K562 (cell line): ENCODE measurements around the gene HMCN2. TPM values are rescaled to one million over a fixed set of nuclear protein-coding genes. Genes with fewer than 3 reads are reported as not detected.

Experiments used
- ATAC-seq: fragments of 200-7000 bp; cut with Tn5 transposase; 3 replicates; pipeline ENCODE4 v1.9.1; 2020; ENCODE audit warnings: moderate library complexity
- BruUV-seq: library from RNA; stranded (reverse); fragments of 400-500 nt; replicated peaks from 2 replicates; lab custom pipeline; 2021; lab: Mats Ljungman, UMichigan
- CTCF ChIA-PET: fragments of 300-600 bp; formaldehyde crosslinking; extraction: SDS; loops from one replicate; lab custom pipeline; 2021; ENCODE audit warnings: low intra/inter-chr PET ratio; lab: Yijun Ruan, JAX
- POLR2A ChIA-PET: fragments of 300-600, 350-650 bp; sonication (Branson Sonifier 250); formaldehyde crosslinking; extraction: SDS; loops from one replicate; lab custom pipeline; 2021; ENCODE audit warnings: antibody characterized with exemption, inconsistent platforms; lab: Yijun Ruan, JAX
- DNase-seq, 4 experiments: peaks; one replicate each; pipeline versions ENCODE4 v3.0.0 to v3.0.0-alpha.2; 2011 to 2018; ENCODE audit warnings: low spot score in 3 of 4, mixed read lengths in 3 of 4; ENCODE audit errors: extremely low read depth in 1 of 4
- FAIRE-seq: peaks from 2 replicates; lab custom pipeline; 2011; peaks lifted over from hg19 to GRCh38; lab: Jason Lieb, UNC
- H2AFZ ChIP-seq: 2 replicates; pipeline ENCODE4 v1.6.0; 2011; ENCODE audit warnings: low read depth, low read length, control low read depth, inconsistent platforms
- H3K27ac ChIP-seq: fragments of 200-600 bp; 3 replicates; pipeline ENCODE4 v1.8.0; 2011; ENCODE audit warnings: low read depth, mild to moderate bottlenecking, control low read depth, inconsistent platforms, low read length, moderate library complexity, mixed read lengths; ENCODE audit errors: extremely low read depth
- H3K27me3 ChIP-seq, 2 experiments: fragments of 300-600 bp in 1 of 2; 2 replicates in 1 of 2; 3 replicates in 1 of 2; pipeline versions ENCODE4 v1.6.0 to v1.8.0; 2011; ENCODE audit warnings: inconsistent platforms in 2 of 2, low read length in 2 of 2, mild to moderate bottlenecking in 1 of 2, mixed read lengths in 1 of 2, moderate library complexity in 1 of 2; ENCODE audit not compliant: control insufficient read depth in 2 of 2, insufficient read depth in 2 of 2
- H3K36me3 ChIP-seq: fragments of 300-600 bp; 3 replicates; pipeline ENCODE4 v1.8.0; 2011; ENCODE audit warnings: mild to moderate bottlenecking, low read length, inconsistent platforms; ENCODE audit not compliant: control insufficient read depth, insufficient read depth
- H3K4me1 ChIP-seq, 2 experiments: fragments of 200-600 bp in 1 of 2; replicated peaks in 1 of 2; 2 replicates in 1 of 2; 3 replicates in 1 of 2; pipeline versions ENCODE4 v1.5.1 to v1.8.0; 2011; ENCODE audit warnings: inconsistent platforms in 2 of 2, low read length in 2 of 2, mild to moderate bottlenecking in 1 of 2, mixed read lengths in 1 of 2, moderate library complexity in 1 of 2; ENCODE audit not compliant: control insufficient read depth in 2 of 2, insufficient read depth in 2 of 2
- H3K4me2 ChIP-seq: 2 replicates; pipeline ENCODE4 v1.6.1; 2011; ENCODE audit warnings: low read length, control low read depth, inconsistent platforms, mixed read lengths; ENCODE audit not compliant: insufficient read depth
- H3K4me3 ChIP-seq: fragments of 200-600 bp; sonication (generic), shearing (Covaris generic); 2 replicates; pipeline ENCODE4 v1.5.1; 2016; ENCODE audit warnings: control low read depth, inconsistent platforms
- H3K79me2 ChIP-seq: fragments of 200-600 bp; 3 replicates; pipeline ENCODE4 v1.8.0; 2011; ENCODE audit warnings: low read length, inconsistent platforms; ENCODE audit not compliant: control insufficient read depth, insufficient read depth
- H3K9ac ChIP-seq, 2 experiments: 2 replicates each; pipeline versions ENCODE4 v1.6.0 to v1.6.1; 2011; ENCODE audit warnings: low read depth in 2 of 2, low read length in 2 of 2, control low read depth in 1 of 2, inconsistent platforms in 1 of 2, mild to moderate bottlenecking in 1 of 2, mixed read lengths in 1 of 2; ENCODE audit not compliant: insufficient read depth in 1 of 2
- H3K9me1 ChIP-seq: one replicate; pipeline ENCODE4 v1.6.0; 2011; ENCODE audit warnings: inconsistent platforms, mild to moderate bottlenecking, low read length, moderate library complexity; ENCODE audit not compliant: control insufficient read depth, insufficient read depth
- H3K9me3 ChIP-seq: replicated peaks from 2 replicates; pipeline ENCODE4 v1.5.1; 2011; ENCODE audit warnings: low read depth, low read length, inconsistent platforms; ENCODE audit not compliant: control insufficient read depth, insufficient read depth
- H4K20me1 ChIP-seq: replicated peaks from 2 replicates; pipeline ENCODE4 v1.6.1; 2011; ENCODE audit warnings: low read length, inconsistent platforms, mixed read lengths; ENCODE audit not compliant: control insufficient read depth, insufficient read depth
- SNRNP70 ChIP-seq: fragments of 200-400 bp; formaldehyde crosslinking; optimal IDR thresholded peaks from 2 replicates; pipeline ENCODE3; 2017; ENCODE audit warnings: low read depth, low read length
- ZBTB33 ChIP-seq: sonication (generic); formaldehyde crosslinking; IDR thresholded peaks from 2 replicates; pipeline ENCODE4 v1.8.1; 2023; ENCODE audit warnings: mild to moderate bottlenecking, missing genetic modification reagents
- ZNF146 ChIP-seq: IDR thresholded peaks from one replicate; pipeline ENCODE4 v1.6.1; 2018; ENCODE audit warnings: missing compliant biosample characterization; ENCODE audit not compliant: unreplicated experiment
- ZNF316 ChIP-seq: fragments of 450-650 bp; IDR thresholded peaks from 2 replicates; pipeline ENCODE4 v1.6.1; 2016
- WGBS: fragments of 100-300 bp; shearing (Covaris generic); methylation state at CpG from one replicate; pipeline ENCODE4 v1.1.6; 2016; ENCODE audit warnings: low coverage, mixed read lengths; ENCODE audit not compliant: insufficient coverage; ENCODE audit errors: missing lambda C conversion rate; 5-methylcytosine and 5-hydroxymethylcytosine counted together
- in situ Hi-C: fragments of 300-500 bp; cut with MboI; formaldehyde crosslinking; loops from 4 replicates; pipeline ENCODE4 v1.15.0; 2018; ENCODE audit warnings: inconsistent platforms, mixed read lengths
- intact Hi-C: fragments of 100-400 bp; cut with micrococcal nuclease; formaldehyde crosslinking; loops from 2 replicates; pipeline ENCODE4 v1.14.2; 2022
- polyA plus RNA-seq, 8 experiments: library from polyadenylated mRNA; depleted of rRNA in 4 of 8; stranded (reverse) in 5 of 8; unstranded in 3 of 8; fragments of >200 nt; fragmentation: Nextera tagmentation in 2 of 8; fragmentation: Illumina TruSeq in 1 of 8; extraction: Ambion mirVana in 2 of 8; extraction: Trizol in 1 of 8; gene quantifications; 2 replicates each; pipeline versions ENCODE4 v1.2.1 to v1.2.3, GENCODE V29; 2011 to 2014; ENCODE audit warnings: inconsistent platforms in 1 of 8, missing spikeins in 1 of 8
- total RNA-seq, 7 experiments: library from RNA; depleted of rRNA in 6 of 7; stranded (reverse); fragments of >200 nt in 6 of 7; fragmentation: Illumina TruSeq in 2 of 7; extraction: Trizol in 2 of 7; gene quantifications; 2 replicates each; pipeline versions ENCODE4 v1.2.1 to v1.2.3, GENCODE V29; 2011 to 2021; ENCODE audit warnings: low replicate concordance in 1 of 7

HMCN2 gene
- total and polyA plus RNA-seq, 9 of the 15 experiments (the other 6 are each of a cell fraction or from before 2014, with no cell fraction given): 0.01 TPM; not detected in 8

GRCh38 chr9:130225586-130225985, 40.0 kb upstream of the HMCN2 start:
- H3K4me1 ChIP-seq: no peaks in the 10 kb centered on the region
- no peaks in the 10 kb centered on the region for H3K9me1 ChIP-seq
- TF ChIP-seq ZNF316 (no peak), SNRNP70 (no peak), ZNF146 (no peak), ZBTB33 (CRISPR knock-in tag) (no peak)
- H3K9me3 ChIP-seq: 0 out of 2 replicates have a peak, but pooled peaks cover 5% of the 10 kb centered on the region
- no peak overlapping the region for H3K27ac ChIP-seq
- no peaks in the 10 kb centered on the region for H4K20me1 ChIP-seq
- ChIA-PET POLR2A (interaction anchor here (0.7 to 1.2 kb wide), 2 partner anchors 14 to 20 kb away, joined by 3 read pairs; no protein-coding TSS in a partner anchor), CTCF (no interaction called here)
- H3K4me3 ChIP-seq: no peak overlapping the region
- BruUV-seq: no TSS peak
- no peak for ATAC-seq
- H2AFZ ChIP-seq: no peak overlapping the region
- in situ Hi-C loops: no loop called here
- DNase-seq: no peak
- no peak overlapping the region for H3K4me2 ChIP-seq
- no peak for FAIRE-seq
- peaks cover 15% of the 10 kb centered on the region; the same call in 2 of the 3 replicates for H3K36me3 ChIP-seq
- intact Hi-C loops: no loop called here
- no peaks in the 10 kb centered on the region for H3K79me2 ChIP-seq
- H3K9ac ChIP-seq: no peak overlapping the region
- no peaks in the 10 kb centered on the region for H3K27me3 ChIP-seq
- 93% methylated on average over 20 of the region's 20 CpGs for WGBS
